ACHN (cell line): ENCODE measurements around the gene MRPL34.
A peak's percentile ranks its signal among the peaks of the same experiment; 100 is the strongest.
"Not testable (repeated sequence)": the region's sequence is repeated elsewhere in the genome, so short reads cannot be mapped to it uniquely, and the experiment has no call there.

Experiments
- DNase-seq: peaks from one replicate; pipeline ENCODE4 v3.0.0-alpha.2; 2015
- in situ Hi-C: cut with HindIII; loops from 2 replicates; pipeline ENCODE4 v1.10.0; 2017; ENCODE audit warnings: low sequenced_read_pairs, low pct_ligation_motif_present, low pct_unique_long_range_greater_than_20kb

The MRPL34 gene

GRCh38 chr19:17305517-17306284 lies at the start of gene MRPL34:
Gene MRPL34 (plus strand): TSS chr19:17305872. CDS start chr19:17305893, 21 bp downstream.
- in situ Hi-C loops = no loop called here
- DNase-seq = peak; percentile 97

- in situ Hi-C loops = no loop called here
- DNase-seq = no peak
These were observed 49.5 kb upstream of the MRPL34 start for GRCh38 chr19:17256130-17256529.

GRCh38 chr19:17259118-17259780 lies 46.4 kb upstream of the MRPL34 start:
- in situ Hi-C loops = no loop called here

GRCh38 chr19:17259934-17260333 lies 45.7 kb upstream of the MRPL34 start:
- no peak for DNase-seq
- in situ Hi-C loops = no loop called here

More at GRCh38 chr19:17259118-17259780, 46.4 kb upstream of the MRPL34 start:
- DNase-seq = no peak

GRCh38 chr19:17260842-17261325 lies 44.8 kb upstream of the MRPL34 start:
- in situ Hi-C loops = no loop called here
- DNase-seq = peak; percentile 81

GRCh38 chr19:17262557-17262956 lies 43.1 kb upstream of the MRPL34 start:
- in situ Hi-C loops = no loop called here
- DNase-seq = no peak

GRCh38 chr19:17263712-17264640 lies 41.7 kb upstream of the MRPL34 start:
- DNase-seq = no peak
- in situ Hi-C loops = no loop called here

- in situ Hi-C loops = no loop called here
- no peak for DNase-seq
These were observed 41.1 kb upstream of the MRPL34 start, which contains the start of gene USHBP1 for GRCh38 chr19:17264641-17264979. Gene USHBP1 (minus strand): TSS chr19:17264745. CDS start chr19:17264299, 446 bp downstream.

- in situ Hi-C loops = no loop called here
These were observed 39.6 kb upstream of the MRPL34 start for GRCh38 chr19:17266026-17266425.

GRCh38 chr19:17266589-17266974 lies 39.1 kb upstream of the MRPL34 start:
- in situ Hi-C loops = no loop called here
- DNase-seq = no peak

More at GRCh38 chr19:17266026-17266425, 39.6 kb upstream of the MRPL34 start:
- DNase-seq = no peak

GRCh38 chr19:17266975-17267788 lies 38.5 kb upstream of the MRPL34 start, which contains the start of gene BABAM1:
Gene BABAM1 (plus strand): TSS chr19:17267443. CDS start chr19:17268807, 1,364 bp downstream.
- peak; percentile 96 for DNase-seq
- in situ Hi-C loops = no loop called here

- DNase-seq = no peak
- in situ Hi-C loops = no loop called here
These were observed 36.9 kb upstream of the MRPL34 start for GRCh38 chr19:17268754-17269153.

- DNase-seq, in situ Hi-C loops: not testable (repeated sequence)
These were observed 30.8 kb upstream of the MRPL34 start for GRCh38 chr19:17274892-17275291.

GRCh38 chr19:17275441-17276175 lies 30.1 kb upstream of the MRPL34 start:
- DNase-seq = no peak
- in situ Hi-C loops = no loop called here

- in situ Hi-C loops = no loop called here
- DNase-seq = no peak
These were observed 26.2 kb upstream of the MRPL34 start for GRCh38 chr19:17279436-17279835.

GRCh38 chr19:17281391-17282304 lies 24.0 kb upstream of the MRPL34 start, which contains the start of gene ANKLE1:
Gene ANKLE1 (plus strand): TSS chr19:17281901. CDS start chr19:17281921, 20 bp downstream.
- in situ Hi-C loops = no loop called here

More at GRCh38 chr19:17281391-17282304, 24.0 kb upstream of the MRPL34 start, which contains the start of gene ANKLE1:
- peak; percentile 57 for DNase-seq
